ENCODE measurements around the gene CAPN7.

GRCh38 chr3:15284121-15284889, 78.3 kb downstream of the CAPN7 start:
- TF ChIP-seq, protein P1, sequence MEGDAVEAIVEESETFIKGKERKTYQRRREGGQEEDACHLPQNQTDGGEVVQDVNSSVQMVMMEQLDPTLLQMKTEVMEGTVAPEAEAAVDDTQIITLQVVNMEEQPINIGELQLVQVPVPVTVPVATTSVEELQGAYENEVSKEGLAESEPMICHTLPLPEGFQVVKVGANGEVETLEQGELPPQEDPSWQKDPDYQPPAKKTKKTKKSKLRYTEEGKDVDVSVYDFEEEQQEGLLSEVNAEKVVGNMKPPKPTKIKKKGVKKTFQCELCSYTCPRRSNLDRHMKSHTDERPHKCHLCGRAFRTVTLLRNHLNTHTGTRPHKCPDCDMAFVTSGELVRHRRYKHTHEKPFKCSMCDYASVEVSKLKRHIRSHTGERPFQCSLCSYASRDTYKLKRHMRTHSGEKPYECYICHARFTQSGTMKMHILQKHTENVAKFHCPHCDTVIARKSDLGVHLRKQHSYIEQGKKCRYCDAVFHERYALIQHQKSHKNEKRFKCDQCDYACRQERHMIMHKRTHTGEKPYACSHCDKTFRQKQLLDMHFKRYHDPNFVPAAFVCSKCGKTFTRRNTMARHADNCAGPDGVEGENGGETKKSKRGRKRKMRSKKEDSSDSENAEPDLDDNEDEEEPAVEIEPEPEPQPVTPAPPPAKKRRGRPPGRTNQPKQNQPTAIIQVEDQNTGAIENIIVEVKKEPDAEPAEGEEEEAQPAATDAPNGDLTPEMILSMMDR (IDR thresholded peaks at IDR 0.05; ENCODE audit: borderline replicate concordance, extremely low read depth, low read length, poor library complexity, severe bottlenecking) = no peak
- TF ChIP-seq EZH2 (IDR thresholded peaks at IDR 0.05; ENCODE audit: borderline replicate concordance, low read depth, low read length, severe bottlenecking) = no peak

All from DND-41 (cell line).